SK-N-SH (cell line): Measurements from ENCODE around the gene PRDM11. TPM values are rescaled to one million over a fixed set of nuclear protein-coding genes. Genes with fewer than 3 reads are reported as not detected.

ENCODE experiments used
- CTCF ChIA-PET: fragments of 300-600, 350-600 bp; formaldehyde crosslinking; extraction: SDS; loops from one replicate; lab custom pipeline; 2021; lab: Yijun Ruan, JAX
- POLR2A ChIA-PET: fragments of 350-600 bp; sonication (Branson Sonifier 250); formaldehyde crosslinking; extraction: SDS; loops from one replicate; lab custom pipeline; 2020; ENCODE audit warnings: antibody characterized with exemption, inconsistent platforms; lab: Yijun Ruan, JAX
- DNase-seq: peaks from one replicate; pipeline ENCODE4 v3.0.0; 2012
- H2AFZ ChIP-seq: fragments of 200-600 bp; sonication (generic); 2 replicates; pipeline ENCODE4 v1.8.1; 2016; ENCODE audit warnings: antibody characterized with exemption, mild to moderate bottlenecking, low read depth
- H3F3A ChIP-seq: fragments of 200-600 bp; sonication (generic); replicated peaks from 2 replicates; pipeline ENCODE3; 2016; ENCODE audit warnings: antibody characterized with exemption, mild to moderate bottlenecking; ENCODE audit not compliant: insufficient read depth
- H3K27ac ChIP-seq, 2 experiments: fragments of 200-500 bp in 1 of 2; fragments of 200-600 bp in 1 of 2; sonication (Bioruptor generic) in 1 of 2; sonication (generic), shearing (Covaris generic) in 1 of 2; 2 replicates each; pipeline versions ENCODE4 v1.5.1 to v1.6.1; 2014 to 2016; ENCODE audit warnings: low read depth in 2 of 2, inconsistent platforms in 1 of 2, low read length in 1 of 2, mild to moderate bottlenecking in 1 of 2, mixed read lengths in 1 of 2
- H3K27me3 ChIP-seq: fragments of 200-600 bp; sonication (generic), shearing (Covaris generic); 2 replicates; pipeline ENCODE4 v1.6.1; 2016; ENCODE audit warnings: mixed run types; ENCODE audit not compliant: insufficient read depth
- H3K36me3 ChIP-seq, 2 experiments: fragments of 200-500 bp in 1 of 2; fragments of 200-600 bp in 1 of 2; sonication (Bioruptor generic) in 1 of 2; sonication (generic) in 1 of 2; replicated peaks in 1 of 2; 2 replicates each; pipeline versions ENCODE3 to v1.5.1; 2014 to 2016; ENCODE audit warnings: low read length in 1 of 2, mild to moderate bottlenecking in 1 of 2; ENCODE audit not compliant: insufficient read depth in 2 of 2, control insufficient read depth in 1 of 2
- H3K4me1 ChIP-seq, 2 experiments: fragments of 200-500 bp in 1 of 2; fragments of 200-600 bp in 1 of 2; sonication (Bioruptor generic) in 1 of 2; sonication (generic), shearing (Covaris generic) in 1 of 2; 2 replicates each; pipeline versions ENCODE4 v1.5.1 to v1.6.1; 2014 to 2016; ENCODE audit warnings: low read depth in 1 of 2, low read length in 1 of 2, mixed run types in 1 of 2; ENCODE audit not compliant: insufficient read depth in 2 of 2, control insufficient read depth in 1 of 2
- H3K4me2 ChIP-seq: fragments of 200-600 bp; sonication (generic), shearing (Covaris generic); 2 replicates; pipeline ENCODE4 v1.6.1; 2017; ENCODE audit warnings: mixed run types
- H3K4me3 ChIP-seq, 2 experiments: fragments of 200-500 bp in 1 of 2; fragments of 200-600 bp in 1 of 2; sonication (Bioruptor generic) in 1 of 2; sonication (generic), shearing (Covaris generic) in 1 of 2; 2 replicates each; pipeline versions ENCODE4 v1.5.1 to v1.8.1; 2014 to 2016; ENCODE audit warnings: low read depth in 2 of 2, inconsistent platforms in 1 of 2, low read length in 1 of 2, mild to moderate bottlenecking in 1 of 2, mixed read lengths in 1 of 2, moderate library complexity in 1 of 2
- H3K79me2 ChIP-seq: fragments of 200-600 bp; sonication (generic); 2 replicates; pipeline ENCODE4 v1.8.1; 2017; ENCODE audit warnings: mild to moderate bottlenecking; ENCODE audit not compliant: insufficient read depth
- H3K9ac ChIP-seq: fragments of 200-600 bp; sonication (generic); 2 replicates; pipeline ENCODE4 v1.6.1; 2017; ENCODE audit warnings: mixed run types
- H3K9me2 ChIP-seq: fragments of 200-600 bp; sonication (generic); 2 replicates; pipeline ENCODE4 v1.6.1; 2017; ENCODE audit warnings: mixed run types
- H3K9me3 ChIP-seq: fragments of 200-600 bp; sonication (generic); 2 replicates; pipeline ENCODE4 v1.6.1; 2017; ENCODE audit warnings: mixed run types, mild to moderate bottlenecking, moderate library complexity
- H4K20me1 ChIP-seq: fragments of 200-600 bp; sonication (generic); 2 replicates; pipeline ENCODE4 v1.6.1; 2017; ENCODE audit warnings: mild to moderate bottlenecking, mixed run types; ENCODE audit not compliant: insufficient read depth
- CHD2 ChIP-seq: fragments of 150-350 bp; IDR thresholded peaks from 2 replicates; pipeline ENCODE4 v1.6.1; 2018; ENCODE audit warnings: low read length; ENCODE audit not compliant: partially characterized antibody
- ELF1 ChIP-seq: IDR thresholded peaks from 2 replicates; pipeline ENCODE4 v1.4.0; 2012
- EP300 ChIP-seq, 2 experiments: IDR thresholded peaks; 2 replicates each; pipeline versions ENCODE4 v1.4.0 to v1.6.1; 2012; ENCODE audit warnings: borderline replicate concordance in 1 of 2, low read depth in 1 of 2, low read length in 1 of 2
- EZH2phosphoT487 ChIP-seq: fragments of 200-600 bp; sonication (generic); IDR thresholded peaks from 2 replicates; pipeline ENCODE4 v1.6.1; 2017; ENCODE audit warnings: low read depth, mixed run types, mild to moderate bottlenecking, antibody characterized with exemption, moderate library complexity, borderline replicate concordance
- FOSL2 ChIP-seq: IDR thresholded peaks from 2 replicates; pipeline ENCODE4 v1.4.0; 2012; ENCODE audit warnings: low read depth, mild to moderate bottlenecking, moderate library complexity, borderline replicate concordance
- GATA2 ChIP-seq: sonication (generic); formaldehyde crosslinking; IDR thresholded peaks from 2 replicates; pipeline ENCODE4 v1.5.0; 2020; ENCODE audit warnings: mild to moderate bottlenecking, missing genetic modification reagents
- MAX ChIP-seq: IDR thresholded peaks from 2 replicates; pipeline ENCODE4 v1.4.0; 2012; ENCODE audit warnings: low read depth
- MEF2A ChIP-seq: IDR thresholded peaks from 2 replicates; pipeline ENCODE4 v1.4.0; 2012; ENCODE audit warnings: low read depth, borderline replicate concordance
- MXI1 ChIP-seq: IDR thresholded peaks from 2 replicates; pipeline ENCODE4 v1.6.1; 2012; ENCODE audit warnings: mild to moderate bottlenecking, low read depth, low read length, improper control_type of control experiment
- NRF1 ChIP-seq: IDR thresholded peaks from 2 replicates; pipeline ENCODE4 v1.6.1; 2012; ENCODE audit warnings: low read depth, mild to moderate bottlenecking, low read length
- PBX3 ChIP-seq: IDR thresholded peaks from 2 replicates; pipeline ENCODE4; 2012
- RCOR1 ChIP-seq: fragments of 150-350 bp; IDR thresholded peaks from 2 replicates; pipeline ENCODE4 v1.6.1; 2017; ENCODE audit warnings: antibody characterized with exemption, low read length
- REST ChIP-seq: IDR thresholded peaks from 2 replicates; pipeline ENCODE4 v1.6.1; 2012; ENCODE audit warnings: mild to moderate bottlenecking, low read depth, low read length, moderate library complexity
- RFX5 ChIP-seq: IDR thresholded peaks from 2 replicates; pipeline ENCODE4 v1.6.1; 2012; ENCODE audit warnings: mild to moderate bottlenecking, improper control_type of control experiment, low read length
- TCF12 ChIP-seq: IDR thresholded peaks from 2 replicates; pipeline ENCODE4 v1.4.0; 2012
- USF1 ChIP-seq: IDR thresholded peaks from 2 replicates; pipeline ENCODE4 v1.4.0; 2012; ENCODE audit warnings: low read depth, borderline replicate concordance
- USF2 ChIP-seq: fragments of 150-350 bp; IDR thresholded peaks from 2 replicates; pipeline ENCODE4 v1.6.1; 2017; ENCODE audit warnings: antibody characterized with exemption, low read length, low read depth, borderline replicate concordance
- YY1 ChIP-seq: IDR thresholded peaks from 2 replicates; pipeline ENCODE4 v1.4.0; 2012; ENCODE audit warnings: low read depth, mild to moderate bottlenecking
- ZBTB33 ChIP-seq: IDR thresholded peaks from 2 replicates; pipeline ENCODE4 v1.4.0; 2012; ENCODE audit warnings: low read depth, borderline replicate concordance
- WGBS: methylation state at CpG from one replicate; pipeline ENCODE4 v1.1.6; 2017; ENCODE audit warnings: low lambda C conversion rate; 5-methylcytosine and 5-hydroxymethylcytosine counted together
- polyA plus RNA-seq, 3 experiments: library from polyadenylated mRNA; depleted of rRNA; stranded (reverse); fragments of >200 nt; gene quantifications; 2 replicates each; pipeline ENCODE4 v1.2.3, GENCODE V29; 2012

The PRDM11 gene
- polyA plus RNA-seq, 1 of the 3 experiments (the other 2 are of a cell fraction), result 4.5 TPM

- H3F3A ChIP-seq, result peaks cover 4% of the 10 kb centered on the region
- CTCF ChIA-PET, result interaction anchor here (1.2 to 1.7 kb wide), 3 partner anchors 15 to 331 kb away, joined by 4 to 6 read pairs (median 5); no protein-coding TSS in a partner anchor
- no peak overlapping the region for H3K27ac ChIP-seq
- H4K20me1 ChIP-seq, result no peaks in the 10 kb centered on the region
- H3K4me2 ChIP-seq, result no peak overlapping the region
- no peaks in the 10 kb centered on the region for H3K36me3 ChIP-seq
- POLR2A ChIA-PET, result no interaction called here
- H2AFZ ChIP-seq, result no peak overlapping the region
- H3K9me2 ChIP-seq, result no peaks in the 10 kb centered on the region
- DNase-seq, result no peak
- 55% methylated on average over 13 of the region's 13 CpGs for WGBS
- H3K9me3 ChIP-seq, result no peaks in the 10 kb centered on the region
- H3K4me1 ChIP-seq, result no peaks in the 10 kb centered on the region
- H3K9ac ChIP-seq, result no peak overlapping the region
- no peaks in the 10 kb centered on the region for H3K27me3 ChIP-seq
- H3K4me3 ChIP-seq, result no peak overlapping the region
- H3K79me2 ChIP-seq, result no peaks in the 10 kb centered on the region
- TF ChIP-seq EZH2phosphoT487, result no peak
- no peak for TF ChIP-seq RCOR1
- TF ChIP-seq CHD2, result no peak
- no peak for TF ChIP-seq USF1
- no peak for TF ChIP-seq EP300 (IDR thresholded peaks at IDR 0.05; ENCODE audit: borderline replicate concordance in 1 of 2, low read depth in 1 of 2, low read length in 1 of 2)
- no peak for TF ChIP-seq ZBTB33
- no peak for TF ChIP-seq GATA2
- TF ChIP-seq NRF1, result no peak
- no peak for TF ChIP-seq MAX
- no peak for TF ChIP-seq RFX5
Observed at GRCh38 chr11:45267652-45268299, 121.3 kb downstream of the PRDM11 start.

- DNase-seq, result no peak
- no peaks in the 10 kb centered on the region for H4K20me1 ChIP-seq
- peaks cover under 1% of the 10 kb centered on the region for H3F3A ChIP-seq
- H2AFZ ChIP-seq, result no peak overlapping the region
- no peak overlapping the region for H3K27ac ChIP-seq
- POLR2A ChIA-PET, result no interaction called here
- no peaks in the 10 kb centered on the region for H3K27me3 ChIP-seq
- H3K79me2 ChIP-seq, result no peaks in the 10 kb centered on the region
- no peak overlapping the region for H3K9ac ChIP-seq
- CTCF ChIA-PET, result interaction anchor here (0.6 to 2.1 kb wide), 6 partner anchors 13 to 502 kb away, joined by 3 to 6 read pairs (median 4); no protein-coding TSS in a partner anchor
- no peaks in the 10 kb centered on the region for H3K9me2 ChIP-seq
- no peaks in the 10 kb centered on the region for H3K9me3 ChIP-seq
- no peaks in the 10 kb centered on the region for H3K36me3 ChIP-seq
- H3K4me1 ChIP-seq, result no peaks in the 10 kb centered on the region
- H3K4me2 ChIP-seq, result no peak overlapping the region
- no peak overlapping the region for H3K4me3 ChIP-seq
- no peak for TF ChIP-seq CHD2
- TF ChIP-seq USF2, result no peak
- no peak for TF ChIP-seq MXI1
- TF ChIP-seq ELF1, result no peak
- no peak for TF ChIP-seq YY1
- TF ChIP-seq RFX5, result no peak
- TF ChIP-seq PBX3, result no peak
- TF ChIP-seq REST, result no peak
- TF ChIP-seq TCF12, result no peak
- no peak for TF ChIP-seq MEF2A
- TF ChIP-seq FOSL2, result no peak
- TF ChIP-seq GATA2, result no peak
Observed at GRCh38 chr11:45269678-45270077, 123.2 kb downstream of the PRDM11 start.
